Right lobe of liver (tissue), 4 donors: ENCODE measurements around the gene PRDM16.

Experiments
- CTCF ChIP-seq, 4 donors: fragments of 200-600 bp in 3 of 4; fragments of 450-650 bp in 1 of 4; IDR thresholded peaks; one replicate each; pipeline versions ENCODE4 v1.5.1 to v1.8.0; 2016 to 2022; ENCODE audit warnings: antibody characterized with exemption in 4 of 4, mild to moderate bottlenecking in 2 of 4
- POLR2A ChIP-seq: fragments of 450-650 bp; IDR thresholded peaks from one replicate; pipeline ENCODE4 v1.6.1; 2017; ENCODE audit warnings: antibody characterized with exemption, mild to moderate bottlenecking
- donor health status: DM: no; HTN: no; CAD: no.
- donor health status: DM: no; HTN: no; CAD: no.
- donor health status: DM: no; HTN: yes; CAD: no.

- no peak for TF ChIP-seq CTCF (IDR thresholded peaks at IDR 0.05)
- TF ChIP-seq POLR2A: no peak
These were observed 359.0 kb downstream of the PRDM16 start for GRCh38 chr1:3427711-3428704.
